ENCODE results near the gene FAM200C.

FAM200C gene

GRCh38 chr5:160367261-160367660 is 32.6 kb downstream of the FAM200C start:
- DNase-seq (ENCODE audit: low spot score), result no peak

- no peak for DNase-seq (ENCODE audit: low spot score)
Observed at GRCh38 chr5:160366230-160366629, 33.6 kb downstream of the FAM200C start.

GRCh38 chr5:160363660-160364395 is 36.0 kb downstream of the FAM200C start:
- no peak for DNase-seq (ENCODE audit: low spot score)

- DNase-seq (ENCODE audit: low spot score), result no peak
Observed at GRCh38 chr5:160363211-160363610, 36.6 kb downstream of the FAM200C start.

- DNase-seq (ENCODE audit: low spot score), result no peak
Observed at GRCh38 chr5:160361624-160362228, 38.1 kb downstream of the FAM200C start.

GRCh38 chr5:160360310-160360709 is 39.5 kb downstream of the FAM200C start:
- no peak for DNase-seq (ENCODE audit: low spot score)

GRCh38 chr5:160359816-160360215 is 40.0 kb downstream of the FAM200C start:
- no peak for DNase-seq (ENCODE audit: low spot score)

GRCh38 chr5:160359242-160359641 is 40.6 kb downstream of the FAM200C start:
- DNase-seq (ENCODE audit: low spot score), result no peak

GRCh38 chr5:160357861-160358411 is 41.9 kb downstream of the FAM200C start:
- no peak for DNase-seq (ENCODE audit: low spot score)

GRCh38 chr5:160357394-160357793 is 42.5 kb downstream of the FAM200C start:
- DNase-seq (ENCODE audit: low spot score), result no peak

- no peak for DNase-seq (ENCODE audit: low spot score)
Observed at GRCh38 chr5:160356550-160357347, 43.1 kb downstream of the FAM200C start.

GRCh38 chr5:160354666-160355065 is 45.2 kb downstream of the FAM200C start:
- DNase-seq (ENCODE audit: low spot score), result no peak

- peak; percentile 52 for DNase-seq (ENCODE audit: low spot score)
Observed at GRCh38 chr5:160353379-160353778, 46.5 kb downstream of the FAM200C start.

GRCh38 chr5:160352308-160352707 is 47.5 kb downstream of the FAM200C start:
- no peak for DNase-seq (ENCODE audit: low spot score)

GRCh38 chr5:160349935-160350303 is 49.9 kb downstream of the FAM200C start:
- no peak for DNase-seq (ENCODE audit: low spot score)

- DNase-seq (ENCODE audit: low spot score), result no peak
Observed at GRCh38 chr5:160349249-160349934, 50.5 kb downstream of the FAM200C start.

GRCh38 chr5:160348080-160348479 is 51.8 kb downstream of the FAM200C start:
- DNase-seq (ENCODE audit: low spot score), result no peak

- DNase-seq (ENCODE audit: low spot score), result no peak
Observed at GRCh38 chr5:160347448-160347847, 52.4 kb downstream of the FAM200C start.
